GF-D8 (cell line): Measurements from ENCODE around the gene FAM89B.
A peak's percentile ranks its signal among the peaks of the same experiment; 100 is the strongest.

Experiments used
- DNase-seq: peaks from one replicate; lab custom pipeline; 2025; lab: John Stamatoyannopoulos, UW

FAM89B gene

DNA sequence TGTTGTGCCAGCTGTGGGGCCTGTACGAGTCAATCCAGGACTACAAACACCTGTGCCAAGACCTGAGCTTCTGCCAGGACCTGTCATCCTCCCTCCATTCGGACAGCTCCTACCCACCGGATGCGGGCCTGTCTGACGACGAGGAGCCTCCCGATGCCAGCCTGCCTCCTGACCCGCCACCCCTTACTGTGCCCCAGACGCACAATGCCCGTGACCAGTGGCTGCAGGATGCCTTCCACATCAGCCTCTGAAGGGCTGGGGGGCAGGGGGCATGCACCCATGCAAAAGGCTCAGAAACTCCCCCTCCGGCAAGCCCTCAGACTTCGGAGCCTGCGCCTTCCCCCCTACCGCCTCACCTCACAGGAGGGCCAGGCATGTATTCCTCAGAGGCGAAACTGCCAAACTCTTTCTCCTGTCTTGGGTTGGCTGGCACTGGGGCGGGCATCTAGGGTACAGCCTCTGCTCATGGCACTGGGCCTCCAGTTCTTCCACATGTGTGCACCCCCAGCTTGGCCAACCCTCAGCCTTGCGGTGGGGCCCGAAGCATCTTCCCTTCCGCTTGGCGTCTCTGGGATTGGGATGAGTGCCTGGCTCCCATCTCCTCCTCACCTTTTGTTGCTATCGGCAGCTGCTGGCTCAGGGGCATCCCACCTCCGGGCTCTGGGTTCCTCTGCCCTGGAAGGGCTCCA, 1.2 kb downstream of the FAM89B start:
- no peak for DNase-seq

GRCh38 chr11:65574109-65574810, 1.9 kb downstream of the FAM89B start:
- DNase-seq = peak; percentile 96

- DNase-seq = no peak
Measured at GRCh38 chr11:65574811-65575567, 2.7 kb downstream of the FAM89B start.

GRCh38 chr11:65575568-65576231, 3.4 kb downstream of the FAM89B start, which contains the start of gene EHBP1L1:
TSS of gene EHBP1L1 (plus strand) at chr11:65576053. CDS start at chr11:65576303, 250 bp downstream.
- DNase-seq = peak; percentile 62

DNA sequence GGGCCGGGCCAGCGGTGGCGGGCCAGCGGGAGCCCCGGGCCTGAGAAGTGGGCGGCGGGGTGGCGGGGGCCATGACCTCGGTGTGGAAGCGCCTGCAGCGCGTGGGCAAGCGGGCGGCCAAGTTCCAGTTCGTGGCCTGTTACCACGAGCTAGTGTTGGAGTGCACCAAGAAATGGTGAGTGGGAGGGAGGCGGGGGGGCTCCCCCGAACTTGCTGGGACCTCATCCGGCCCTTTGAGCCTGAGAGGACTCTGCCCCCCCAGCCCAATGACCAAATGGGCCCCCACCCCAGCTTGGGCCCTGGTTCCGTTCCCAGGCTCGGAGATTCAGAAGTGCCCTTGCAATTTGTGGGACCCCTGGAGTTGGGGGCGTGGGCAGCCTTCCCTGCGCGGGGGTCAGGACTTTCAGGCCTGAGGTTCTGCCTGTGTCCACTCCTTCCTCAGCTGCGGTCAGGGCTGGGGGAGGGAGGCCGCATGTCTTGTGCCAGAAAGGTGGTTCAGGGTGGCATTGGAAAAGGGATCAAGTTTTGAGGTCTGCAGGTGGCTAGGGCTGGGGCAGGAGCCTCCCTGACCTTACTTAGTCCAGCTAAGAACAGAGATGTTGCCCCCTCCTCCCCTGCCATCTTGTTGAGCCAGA, 4.0 kb downstream of the FAM89B start:
- DNase-seq = no peak

DNA sequence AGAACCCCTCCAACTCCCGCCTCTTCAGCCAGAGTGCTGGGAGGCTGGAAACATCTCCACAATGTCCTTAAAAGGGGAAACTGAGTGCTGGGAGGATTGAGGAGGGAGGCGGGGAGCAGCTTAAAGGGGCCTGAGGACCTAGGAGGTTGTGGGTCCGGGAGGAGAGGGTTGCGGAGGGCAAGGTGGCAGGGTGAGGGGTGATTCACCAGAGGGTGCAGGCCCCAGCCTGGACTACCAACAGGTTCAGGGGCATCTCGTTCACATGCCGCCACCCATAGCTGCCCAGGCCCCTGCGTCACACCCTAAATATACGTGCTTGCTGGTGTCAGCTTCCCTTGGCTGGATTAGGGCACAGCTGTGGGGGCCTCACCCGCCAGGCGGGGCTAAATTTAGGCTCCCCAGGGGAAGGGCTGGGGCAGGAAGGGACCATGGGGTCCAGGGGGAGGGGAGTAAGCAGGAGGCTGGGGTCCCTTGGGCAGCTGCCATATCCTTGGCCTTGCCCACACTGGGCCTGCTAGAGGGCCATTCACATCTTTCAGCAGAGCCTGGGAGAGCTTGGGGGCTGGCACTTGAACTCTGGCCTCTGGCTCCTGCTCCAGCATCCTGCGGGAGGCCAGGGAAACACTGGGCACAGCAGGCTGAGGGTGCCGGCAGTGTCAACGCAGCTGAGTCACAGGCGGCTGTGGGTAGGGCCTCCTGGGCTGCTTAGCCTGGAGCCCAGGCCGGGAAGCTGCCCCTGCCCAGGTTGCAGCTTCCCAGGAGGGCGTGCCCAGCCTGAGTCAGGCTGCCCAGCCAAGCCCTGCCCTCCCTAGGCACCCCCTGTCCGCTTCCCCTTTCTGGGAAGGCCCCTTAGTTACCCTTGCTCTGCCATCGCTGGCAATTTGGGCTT, 4.8 kb downstream of the FAM89B start:
- peak; percentile 16 for DNase-seq

- no peak for DNase-seq
Measured at GRCh38 chr11:65577756-65578109, 5.4 kb downstream of the FAM89B start.

DNA sequence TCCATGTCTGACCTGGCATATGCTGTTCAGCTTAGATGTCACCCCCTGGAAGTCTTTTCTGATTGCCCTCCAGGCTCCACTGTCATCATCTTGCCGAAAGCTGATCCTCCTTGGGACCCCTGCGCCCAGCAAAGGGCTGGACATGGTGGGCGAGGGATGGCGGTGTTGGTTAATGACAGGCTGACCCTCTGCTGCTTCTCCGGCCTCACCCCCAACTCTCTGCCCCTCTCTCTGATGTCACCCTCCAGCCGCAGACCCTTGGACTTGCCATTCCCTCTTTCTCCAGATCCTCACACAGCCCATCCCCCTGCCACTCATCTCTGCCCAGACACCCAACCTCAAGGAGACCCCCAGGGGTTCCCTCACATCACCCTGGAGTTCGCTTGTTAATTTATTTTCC, 5.8 kb downstream of the FAM89B start:
- DNase-seq = no peak

GRCh38 chr11:65578667-65579066, 6.3 kb downstream of the FAM89B start:
- no peak for DNase-seq

GRCh38 chr11:65579291-65579690, 7.0 kb downstream of the FAM89B start:
- DNase-seq = no peak

DNA sequence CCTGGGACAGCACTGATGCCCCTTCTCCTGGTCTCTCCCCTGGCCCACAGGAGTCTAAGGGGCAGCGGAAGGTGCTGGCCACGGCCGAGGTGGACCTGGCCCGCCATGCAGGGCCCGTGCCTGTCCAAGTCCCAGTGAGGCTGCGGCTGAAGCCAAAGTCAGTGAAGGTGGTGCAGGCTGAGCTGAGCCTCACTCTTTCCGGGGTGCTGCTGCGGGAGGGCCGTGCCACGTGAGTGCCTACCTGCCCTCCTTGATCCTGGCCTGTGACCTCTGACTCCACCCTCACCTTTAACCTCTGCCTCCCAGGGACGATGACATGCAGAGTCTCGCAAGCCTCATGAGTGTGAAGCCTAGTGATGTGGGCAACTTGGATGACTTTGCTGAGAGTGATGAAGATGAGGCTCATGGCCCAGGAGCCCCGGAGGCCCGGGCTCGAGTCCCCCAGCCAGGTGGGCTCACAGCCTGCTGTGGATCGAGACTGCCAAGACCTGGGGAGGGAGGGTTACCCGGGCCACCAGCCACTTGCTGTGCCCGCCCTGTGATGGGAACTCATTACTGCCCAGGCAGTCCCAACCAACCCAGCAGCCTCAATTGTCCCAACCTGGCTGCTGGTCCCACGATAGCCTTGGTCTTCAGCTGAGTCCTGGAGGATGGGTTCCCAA, 7.8 kb downstream of the FAM89B start:
- DNase-seq = no peak

GRCh38 chr11:65580756-65581155, 8.4 kb downstream of the FAM89B start:
- DNase-seq = no peak

DNA sequence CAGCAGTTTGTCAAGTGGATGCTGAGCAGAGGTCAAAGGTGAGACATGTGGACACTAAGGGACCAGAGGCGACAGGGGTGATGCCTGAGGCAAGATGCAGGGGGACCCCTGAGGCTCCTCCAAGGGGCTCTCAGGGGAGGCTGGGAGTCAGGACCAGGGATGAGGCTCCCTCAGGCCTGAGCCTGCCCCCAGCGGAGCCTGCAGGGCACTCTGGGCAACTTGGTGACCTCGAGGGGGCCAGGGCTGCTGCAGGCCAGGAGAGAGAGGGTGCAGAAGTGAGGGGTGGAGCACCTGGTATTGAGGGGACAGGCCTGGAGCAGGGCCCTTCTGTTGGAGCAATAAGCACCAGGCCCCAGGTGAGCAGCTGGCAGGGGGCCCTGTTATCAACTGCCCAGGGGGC, 9.6 kb downstream of the FAM89B start:
- no peak for DNase-seq

- DNase-seq = no peak
Measured at GRCh38 chr11:65583589-65583988, 11.3 kb downstream of the FAM89B start.

GRCh38 chr11:65584106-65584505, 11.8 kb downstream of the FAM89B start:
- DNase-seq = no peak

DNA sequence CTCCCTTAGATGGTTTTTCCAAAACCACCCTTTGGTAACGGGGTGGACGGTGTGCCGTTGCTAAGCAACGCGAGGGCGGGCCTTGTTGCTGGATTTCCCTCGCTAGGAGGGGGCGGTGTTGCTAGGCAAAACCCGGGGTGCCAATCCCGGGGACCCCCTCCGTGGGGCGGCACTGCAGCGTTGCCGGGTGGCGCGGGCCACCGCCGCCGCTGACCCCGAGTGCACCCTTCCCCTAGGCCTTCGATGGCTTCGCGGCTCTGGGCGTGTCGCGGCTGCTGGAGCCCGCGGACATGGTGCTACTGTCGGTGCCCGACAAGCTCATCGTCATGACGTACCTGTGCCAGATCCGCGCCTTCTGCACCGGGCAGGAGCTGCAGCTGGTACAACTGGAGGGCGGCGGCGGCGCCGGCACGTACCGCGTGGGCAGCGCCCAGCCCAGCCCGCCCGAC, 12.4 kb downstream of the FAM89B start:
- DNase-seq = no peak

GRCh38 chr11:65585396-65586246, 13.3 kb downstream of the FAM89B start:
- DNase-seq = no peak

GRCh38 chr11:65586247-65586630, 13.9 kb downstream of the FAM89B start:
- no peak for DNase-seq

- no peak for DNase-seq
Measured at GRCh38 chr11:65586676-65587075, 14.3 kb downstream of the FAM89B start.
